ENCODE data around the gene EVC2. TPM values are rescaled to one million over a fixed set of nuclear protein-coding genes. Genes with fewer than 3 reads are reported as not detected.

The EVC2 gene
- total and polyA plus RNA-seq, 8 donors, result 4.1 to 11.0 (median 9.4) TPM

DNA sequence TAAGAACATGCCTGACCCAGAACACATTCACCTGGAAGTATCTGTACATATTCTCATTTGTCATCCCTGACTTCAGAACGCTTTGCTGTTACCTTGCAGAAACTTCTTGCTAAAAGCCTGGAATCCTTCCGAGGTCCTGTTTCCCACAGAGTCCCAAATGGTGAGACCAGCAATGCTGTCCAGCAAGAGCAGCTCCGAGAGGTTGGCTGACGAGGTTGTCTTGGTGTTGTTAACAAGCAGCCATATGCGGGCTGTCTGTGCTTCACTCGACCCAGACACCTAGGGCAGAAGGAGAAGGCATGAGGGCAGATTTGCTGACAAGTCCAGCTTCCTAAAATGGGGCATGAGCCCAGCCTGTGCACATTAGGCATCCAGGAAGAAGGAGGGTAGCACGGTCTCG, 19.3 kb downstream of the EVC2 start:
- TF ChIP-seq, protein P1, sequence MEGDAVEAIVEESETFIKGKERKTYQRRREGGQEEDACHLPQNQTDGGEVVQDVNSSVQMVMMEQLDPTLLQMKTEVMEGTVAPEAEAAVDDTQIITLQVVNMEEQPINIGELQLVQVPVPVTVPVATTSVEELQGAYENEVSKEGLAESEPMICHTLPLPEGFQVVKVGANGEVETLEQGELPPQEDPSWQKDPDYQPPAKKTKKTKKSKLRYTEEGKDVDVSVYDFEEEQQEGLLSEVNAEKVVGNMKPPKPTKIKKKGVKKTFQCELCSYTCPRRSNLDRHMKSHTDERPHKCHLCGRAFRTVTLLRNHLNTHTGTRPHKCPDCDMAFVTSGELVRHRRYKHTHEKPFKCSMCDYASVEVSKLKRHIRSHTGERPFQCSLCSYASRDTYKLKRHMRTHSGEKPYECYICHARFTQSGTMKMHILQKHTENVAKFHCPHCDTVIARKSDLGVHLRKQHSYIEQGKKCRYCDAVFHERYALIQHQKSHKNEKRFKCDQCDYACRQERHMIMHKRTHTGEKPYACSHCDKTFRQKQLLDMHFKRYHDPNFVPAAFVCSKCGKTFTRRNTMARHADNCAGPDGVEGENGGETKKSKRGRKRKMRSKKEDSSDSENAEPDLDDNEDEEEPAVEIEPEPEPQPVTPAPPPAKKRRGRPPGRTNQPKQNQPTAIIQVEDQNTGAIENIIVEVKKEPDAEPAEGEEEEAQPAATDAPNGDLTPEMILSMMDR (IDR thresholded peaks at IDR 0.05), result no peak
- no peak for DNase-seq

DNA sequence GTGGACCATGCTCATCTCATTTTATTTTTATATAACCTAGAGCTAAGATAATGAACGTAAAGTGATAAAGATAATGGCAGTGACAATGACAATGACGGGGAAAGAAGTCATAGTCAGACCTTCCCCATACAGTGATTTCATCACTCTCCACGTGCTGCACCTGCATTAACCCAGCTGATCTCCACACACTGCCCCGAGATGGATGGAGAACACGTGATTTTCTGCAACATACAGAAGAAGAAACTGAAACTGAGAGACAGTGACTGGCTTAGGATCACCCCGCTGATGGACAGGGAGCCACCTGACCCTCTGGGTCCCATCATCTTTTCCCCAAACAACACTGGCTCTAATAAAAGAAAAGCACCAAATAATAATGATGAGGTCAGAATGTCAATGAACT, 22.0 kb downstream of the EVC2 start:
- H3K4me3 ChIP-seq, result no peak overlapping the region
- H3K4me1 ChIP-seq, result no peaks in the 10 kb centered on the region
- H3K27me3 ChIP-seq, result no peaks in the 10 kb centered on the region
- H3K27ac ChIP-seq, result no peak overlapping the region
- H3K9me3 ChIP-seq, result no peaks in the 10 kb centered on the region
- TF ChIP-seq, protein P1 (IDR thresholded peaks at IDR 0.05), result no peak
- H3K36me3 ChIP-seq, result peaks cover 0 to 32% of the 10 kb centered on the region in 2 donors
- intact Hi-C loops (cut with DNase I), result no loop called here
- no peak for DNase-seq
- no peak for ATAC-seq

More for the DNA sequence above, 19.3 kb downstream of the EVC2 start:
- intact Hi-C loops (cut with DNase I), result no loop called here
- Histone ChIP-seq H3K4me3 (no peak overlapping the region), H3K27ac (no peak overlapping the region), H3K27me3 (no peaks in the 10 kb centered on the region), H3K4me1 (no peaks in the 10 kb centered on the region), H3K36me3 (peaks cover 0 to 47% of the 10 kb centered on the region in 2 donors), H3K9me3 (no peaks in the 10 kb centered on the region)
- no peak for ATAC-seq

DNA sequence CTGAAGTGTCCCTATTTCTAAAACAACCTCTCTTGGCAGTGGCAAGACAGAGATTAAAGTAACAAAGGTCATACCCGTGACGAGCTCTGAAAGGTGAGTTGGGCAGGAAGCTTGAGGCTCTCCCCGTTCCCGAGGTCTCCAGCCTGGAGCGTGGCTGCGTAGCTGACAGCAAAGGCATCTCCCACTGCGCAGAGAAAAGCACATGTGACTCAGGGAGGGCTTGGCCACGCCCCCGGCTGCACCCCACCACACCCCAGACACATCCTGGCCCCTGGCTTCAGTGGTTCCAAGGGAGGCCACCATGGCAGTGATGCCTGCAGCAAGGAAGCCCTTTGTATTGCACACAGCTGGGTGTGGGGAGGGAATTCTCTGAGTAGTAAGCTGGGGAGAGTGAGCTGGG, 23.1 kb downstream of the EVC2 start:
- ATAC-seq, result no peak
- DNase-seq, result no peak
- intact Hi-C loops (cut with DNase I), result no loop called here
- Histone ChIP-seq H3K27me3 (no peaks in the 10 kb centered on the region), H3K36me3 (peaks cover 0 to 42% of the 10 kb centered on the region in 2 donors), H3K27ac (no peak overlapping the region), H3K4me3 (no peak overlapping the region), H3K4me1 (no peaks in the 10 kb centered on the region), H3K9me3 (no peaks in the 10 kb centered on the region)
- TF ChIP-seq, protein P1 (IDR thresholded peaks at IDR 0.05), result no peak

DNA sequence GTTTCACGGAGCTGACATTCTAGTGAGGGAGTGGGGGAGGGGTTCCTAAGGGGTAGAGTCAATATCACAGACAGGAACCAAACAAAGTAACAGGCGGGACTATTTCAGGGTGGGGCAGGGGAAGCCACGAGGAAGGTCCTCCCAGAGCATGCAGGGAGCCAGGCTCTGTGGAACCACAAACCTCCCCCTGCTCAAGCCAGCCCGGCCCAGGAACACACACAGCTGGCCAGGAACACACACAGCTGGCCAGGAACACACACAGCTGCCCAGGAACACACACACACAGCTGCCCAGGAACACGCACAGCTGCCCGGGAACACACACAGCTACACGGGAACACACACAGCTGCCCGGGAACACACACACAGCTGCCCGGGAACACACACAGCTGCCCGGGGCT, 24.8 kb downstream of the EVC2 start:
- Histone ChIP-seq H3K4me3 (no peak overlapping the region), H3K9me3 (no peaks in the 10 kb centered on the region), H3K27me3 (no peaks in the 10 kb centered on the region), H3K4me1 (no peaks in the 10 kb centered on the region), H3K27ac (no peak overlapping the region), H3K36me3 (peaks cover 0 to 42% of the 10 kb centered on the region in 2 donors)
- intact Hi-C loops (cut with DNase I), result no loop called here
- TF ChIP-seq, protein P1 (IDR thresholded peaks at IDR 0.05), result no peak
- no peak for ATAC-seq
- DNase-seq, result no peak

DNA sequence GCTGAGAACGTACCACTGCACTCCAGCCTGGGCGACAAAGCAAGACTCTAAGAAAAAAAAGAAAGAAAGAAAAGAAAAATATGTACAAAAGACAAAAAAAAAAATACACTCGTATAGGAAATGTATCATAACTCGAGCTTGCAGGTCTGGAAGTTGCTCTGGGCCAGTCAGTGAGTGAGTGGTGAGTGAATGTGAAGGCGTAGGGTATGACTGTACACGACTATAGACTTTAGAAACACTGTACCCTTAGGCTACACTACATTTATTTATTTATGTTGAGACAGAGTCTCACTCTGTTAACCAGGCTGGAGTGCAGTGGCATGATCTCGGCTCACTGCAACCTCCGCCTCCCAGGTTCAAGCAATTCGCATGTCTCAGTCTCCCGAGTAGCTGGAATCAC, 29.4 kb downstream of the EVC2 start:
- Histone ChIP-seq H3K9me3 (no peaks in the 10 kb centered on the region), H3K27ac (no peak overlapping the region), H3K27me3 (no peaks in the 10 kb centered on the region), H3K36me3 (peaks cover 0 to 23% of the 10 kb centered on the region in 2 donors), H3K4me1 (no peaks in the 10 kb centered on the region), H3K4me3 (no peak overlapping the region)
- intact Hi-C loops (cut with DNase I), result no loop called here
- DNase-seq (no peak), ATAC-seq (no peak)
- TF ChIP-seq, protein P1 (IDR thresholded peaks at IDR 0.05), result no peak
